ENCODE data around the gene ARID3B.
"Not testable (repeated sequence)": the region's sequence is repeated elsewhere in the genome, so short reads cannot be mapped to it uniquely, and the experiment has no call there.

The ARID3B gene

DNA sequence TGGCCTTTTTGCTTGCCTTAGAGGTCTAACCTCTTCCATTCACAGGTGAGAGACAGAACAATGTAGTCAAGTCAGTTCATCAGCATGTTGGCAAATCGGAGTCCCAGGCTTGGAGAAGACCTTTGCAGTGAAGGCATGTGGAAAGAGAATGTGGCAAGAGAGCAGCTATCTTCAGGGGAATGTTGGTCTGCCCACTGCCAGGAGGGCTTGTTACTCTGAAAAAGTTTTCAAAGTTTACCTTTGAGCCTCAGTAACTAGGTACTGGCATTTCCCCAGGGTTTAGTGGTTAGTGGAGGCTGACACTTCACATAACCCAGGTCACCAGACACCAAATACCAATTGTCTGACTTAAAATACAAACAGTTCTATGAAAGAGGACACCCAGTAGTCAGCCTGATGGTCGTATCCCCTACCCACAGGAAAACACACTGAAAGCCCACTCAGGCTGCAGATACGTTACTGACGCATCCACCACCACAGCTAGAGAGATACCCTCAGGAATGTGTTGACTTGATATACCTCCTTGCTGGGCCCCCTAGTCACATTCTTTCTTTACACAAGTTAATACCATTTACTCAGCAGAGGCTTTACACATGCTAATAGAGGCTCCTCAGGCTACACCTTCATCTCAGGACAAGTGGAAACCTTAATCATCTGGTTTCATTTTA is 9.7 kb upstream of the ARID3B start:
- Histone ChIP-seq H3K27me3 (ENCODE audit: control insufficient read depth in 2 of 2, insufficient read depth in 2 of 2, low read length in 2 of 2) (no peaks in the 10 kb centered on the region), H3K9ac (ENCODE audit: low read depth in 1 of 2, low read length in 2 of 2) (no peak overlapping the region), H3K4me1 (ENCODE audit: control insufficient read depth in 2 of 2, insufficient read depth in 2 of 2, low read length in 2 of 2) (no peaks in the 10 kb centered on the region), H3K27ac (ENCODE audit: low read depth in 2 of 2, low read length in 2 of 2) (no peak overlapping the region), H3K36me3 (ENCODE audit: control insufficient read depth in 2 of 2, insufficient read depth in 2 of 2, low read length in 2 of 2) (no peaks in the 10 kb centered on the region), H3K4me3 (ENCODE audit: low read length in 2 of 2) (no peak overlapping the region), H3K9me3 (ENCODE audit: control insufficient read depth in 2 of 2, low read length in 2 of 2) (no peaks in the 10 kb centered on the region)

DNA sequence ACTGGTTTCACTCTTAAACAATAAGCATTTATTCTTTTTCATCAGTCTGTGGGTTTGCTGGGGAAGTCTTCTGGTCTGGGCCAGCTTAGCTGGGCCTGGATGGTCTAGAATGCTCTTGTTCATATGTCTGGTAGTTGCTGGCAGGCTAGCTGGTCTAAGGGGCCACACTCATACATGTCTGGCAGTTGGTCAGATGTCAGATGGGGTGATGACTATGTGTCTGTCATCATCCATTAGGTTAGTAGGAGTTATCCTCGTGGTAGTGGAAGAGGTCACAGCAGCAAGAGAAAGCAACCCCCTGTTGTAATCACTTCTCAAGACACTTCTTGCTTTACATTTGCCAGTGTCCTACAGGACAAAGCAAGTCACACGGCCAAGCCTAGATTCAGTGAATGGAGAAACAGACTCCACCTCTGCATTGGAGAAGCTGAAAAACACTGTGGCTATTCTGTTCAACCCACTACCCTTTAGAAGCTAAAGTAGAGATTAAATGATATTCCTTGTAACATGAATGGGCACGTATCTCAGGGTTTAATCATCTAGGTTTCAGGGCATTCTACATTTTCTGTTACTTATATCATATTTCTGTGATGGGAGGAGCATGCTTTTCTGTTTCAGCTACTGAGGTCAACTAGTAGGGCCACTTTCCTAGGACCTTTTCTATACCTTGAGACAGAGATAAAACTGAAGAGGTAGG is 5.5 kb upstream of the ARID3B start:
- Histone ChIP-seq H3K9ac (ENCODE audit: low read depth in 1 of 2, low read length in 2 of 2) (no peak overlapping the region), H3K27ac (ENCODE audit: low read depth in 2 of 2, low read length in 2 of 2) (no peak overlapping the region), H3K36me3 (ENCODE audit: control insufficient read depth in 2 of 2, insufficient read depth in 2 of 2, low read length in 2 of 2) (no peaks in the 10 kb centered on the region), H3K4me3 (ENCODE audit: low read length in 2 of 2) (no peak overlapping the region), H3K27me3 (ENCODE audit: control insufficient read depth in 2 of 2, insufficient read depth in 2 of 2, low read length in 2 of 2) (no peaks in the 10 kb centered on the region), H3K9me3 (ENCODE audit: control insufficient read depth in 2 of 2, low read length in 2 of 2) (no peaks in the 10 kb centered on the region), H3K4me1 (ENCODE audit: control insufficient read depth in 2 of 2, insufficient read depth in 2 of 2, low read length in 2 of 2) (peaks cover 10 to 12% of the 10 kb centered on the region in 2 donors)

DNA sequence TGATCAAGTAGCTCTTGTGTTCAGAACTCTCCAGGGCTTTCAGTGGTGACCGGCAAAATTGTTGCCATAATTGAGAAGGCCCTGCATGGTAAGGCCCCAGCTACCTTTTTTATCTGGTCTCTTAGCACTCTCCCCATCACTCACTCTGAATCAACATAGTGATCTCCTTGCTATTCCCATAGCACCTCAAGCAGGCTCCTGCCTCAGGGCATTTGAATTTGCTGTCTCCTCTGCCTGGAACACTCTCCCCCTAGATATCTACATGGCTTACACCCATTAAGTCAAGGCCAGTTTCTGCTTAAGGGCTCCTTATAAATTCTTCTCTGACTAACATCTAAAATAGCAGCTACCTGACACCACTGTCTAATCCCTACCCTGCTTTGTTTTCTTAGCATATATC is 3.3 kb upstream of the ARID3B start:
- no peaks in the 10 kb centered on the region for H3K27me3 ChIP-seq (ENCODE audit: control insufficient read depth in 2 of 2, insufficient read depth in 2 of 2, low read length in 2 of 2)
- H3K9me3 ChIP-seq (ENCODE audit: control insufficient read depth in 2 of 2, low read length in 2 of 2) = no peaks in the 10 kb centered on the region
- H3K4me1 ChIP-seq (ENCODE audit: control insufficient read depth in 2 of 2, insufficient read depth in 2 of 2, low read length in 2 of 2) = peaks cover 13 to 19% of the 10 kb centered on the region in 2 donors
- no peak overlapping the region for H3K27ac ChIP-seq (ENCODE audit: low read depth in 2 of 2, low read length in 2 of 2)
- no peaks in the 10 kb centered on the region for H3K36me3 ChIP-seq (ENCODE audit: control insufficient read depth in 2 of 2, insufficient read depth in 2 of 2, low read length in 2 of 2)
- no peak overlapping the region for H3K4me3 ChIP-seq (ENCODE audit: low read length in 2 of 2)
- H3K9ac ChIP-seq (ENCODE audit: low read depth in 1 of 2, low read length in 2 of 2) = no peak overlapping the region

DNA sequence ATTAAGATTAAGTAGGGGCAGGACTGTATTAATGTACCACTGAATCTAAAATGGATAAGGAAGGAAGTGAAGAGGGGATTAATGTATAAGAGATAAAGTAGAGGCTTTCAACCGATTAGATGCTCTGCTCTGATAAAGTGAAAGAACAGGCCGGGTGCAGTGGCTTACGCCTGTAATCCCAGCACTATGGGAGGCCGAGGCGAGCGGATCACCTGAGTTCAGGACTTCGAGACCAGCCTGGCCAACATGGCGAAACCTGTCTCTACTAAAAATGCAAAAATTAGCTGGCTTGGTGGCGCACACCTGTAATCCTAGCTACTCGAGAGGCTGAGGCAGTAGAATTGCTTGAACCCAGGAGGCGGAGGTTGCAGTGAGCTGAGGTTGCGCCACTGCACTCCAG is 1.5 kb upstream of the ARID3B start:
- H3K36me3 ChIP-seq (ENCODE audit: control insufficient read depth in 2 of 2, insufficient read depth in 2 of 2, low read length in 2 of 2); H3K4me3 ChIP-seq (ENCODE audit: low read length in 2 of 2); H3K9me3 ChIP-seq (ENCODE audit: control insufficient read depth in 2 of 2, low read length in 2 of 2); H3K9ac ChIP-seq (ENCODE audit: low read depth in 1 of 2, low read length in 2 of 2); H3K27ac ChIP-seq (ENCODE audit: low read depth in 2 of 2, low read length in 2 of 2); H3K27me3 ChIP-seq (ENCODE audit: control insufficient read depth in 2 of 2, insufficient read depth in 2 of 2, low read length in 2 of 2): not testable (repeated sequence)
- H3K4me1 ChIP-seq (ENCODE audit: control insufficient read depth in 2 of 2, insufficient read depth in 2 of 2, low read length in 2 of 2) = peaks cover 13 to 19% of the 10 kb centered on the region in 2 donors

DNA sequence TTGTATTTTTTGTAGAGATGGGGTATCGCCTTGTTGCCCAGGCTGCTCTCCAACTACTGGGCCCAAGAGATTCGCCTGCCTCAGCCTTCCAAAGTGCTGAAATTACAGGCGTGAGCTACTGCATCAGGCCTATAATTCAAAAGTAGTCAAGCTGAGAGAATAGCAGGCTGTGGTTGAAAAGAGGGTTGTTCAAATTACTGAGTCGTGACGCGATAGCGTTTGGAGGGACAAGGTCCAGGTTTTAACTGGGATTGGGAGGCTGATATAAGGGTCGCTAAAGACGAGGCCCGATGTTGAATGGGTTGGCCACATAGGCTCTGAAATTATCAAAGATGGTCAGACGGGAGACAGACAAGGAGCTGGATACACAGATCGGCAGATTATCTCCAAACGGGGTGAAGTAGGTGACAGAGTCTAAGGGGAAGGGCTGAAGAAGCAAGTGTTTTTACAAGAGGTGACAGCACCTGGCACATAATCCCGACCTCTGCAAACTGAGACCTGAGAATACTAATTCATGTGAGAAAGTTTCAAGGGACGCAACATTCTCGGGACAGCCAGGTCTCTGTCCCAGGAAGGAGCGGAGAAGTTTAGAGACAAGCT is 759 bp upstream of the ARID3B start:
- Histone ChIP-seq H3K4me3 (ENCODE audit: low read length in 2 of 2) (peak overlapping the region; percentile 87 to 98), H3K4me1 (ENCODE audit: control insufficient read depth in 2 of 2, insufficient read depth in 2 of 2, low read length in 2 of 2) (peaks cover 13 to 20% of the 10 kb centered on the region in 2 donors), H3K9ac (ENCODE audit: low read depth in 1 of 2, low read length in 2 of 2) (peak overlapping the region; percentile 74 to 95), H3K9me3 (ENCODE audit: control insufficient read depth in 2 of 2, low read length in 2 of 2) (no peaks in the 10 kb centered on the region), H3K27me3 (ENCODE audit: control insufficient read depth in 2 of 2, insufficient read depth in 2 of 2, low read length in 2 of 2) (no peaks in the 10 kb centered on the region), H3K36me3 (ENCODE audit: control insufficient read depth in 2 of 2, insufficient read depth in 2 of 2, low read length in 2 of 2) (no peaks in the 10 kb centered on the region), H3K27ac (ENCODE audit: low read depth in 2 of 2, low read length in 2 of 2) (peak overlapping the region; percentile 86 to 87)

DNA sequence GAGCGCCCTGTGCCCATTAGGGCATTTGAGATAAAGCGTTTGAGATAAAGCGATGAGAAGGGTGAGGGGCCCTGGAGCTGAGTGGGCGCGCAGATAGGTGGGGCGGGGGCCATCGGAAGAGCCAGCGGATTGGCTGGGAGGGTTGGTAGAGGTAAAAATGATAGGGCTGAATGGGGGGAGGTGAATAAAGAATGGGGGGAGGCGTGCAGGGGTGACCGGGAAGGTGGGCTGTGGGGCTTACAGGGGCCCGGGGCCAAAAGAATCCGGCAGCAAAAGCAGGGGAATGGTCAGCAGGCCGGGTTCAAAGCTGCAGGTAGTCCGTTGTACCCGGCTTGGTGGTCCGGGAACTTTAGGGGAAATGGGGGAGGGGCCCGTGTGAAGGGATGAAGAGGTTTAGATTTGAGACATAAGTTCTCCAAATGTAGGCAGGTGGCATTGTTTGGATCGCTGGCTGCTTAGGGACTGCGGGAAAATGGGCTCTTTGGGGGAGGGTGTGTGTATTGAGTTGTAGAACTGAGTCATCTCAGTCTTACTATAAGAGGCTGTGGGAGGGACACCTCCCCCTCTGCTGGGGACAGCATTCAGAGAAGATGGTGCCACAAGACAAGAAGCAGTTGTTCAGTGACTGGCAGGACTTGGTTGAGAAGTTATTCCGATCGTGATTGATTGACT is 610 bp downstream of the ARID3B start:
- no peaks in the 10 kb centered on the region for H3K36me3 ChIP-seq (ENCODE audit: control insufficient read depth in 2 of 2, insufficient read depth in 2 of 2, low read length in 2 of 2)
- H3K9me3 ChIP-seq (ENCODE audit: control insufficient read depth in 2 of 2, low read length in 2 of 2) = no peaks in the 10 kb centered on the region
- H3K9ac ChIP-seq (ENCODE audit: low read depth in 1 of 2, low read length in 2 of 2) = peak overlapping the region; percentile 85 to 88
- peak overlapping the region; percentile 76 to 88 for H3K27ac ChIP-seq (ENCODE audit: low read depth in 2 of 2, low read length in 2 of 2)
- H3K27me3 ChIP-seq (ENCODE audit: control insufficient read depth in 2 of 2, insufficient read depth in 2 of 2, low read length in 2 of 2) = no peaks in the 10 kb centered on the region
- peaks cover 21 to 34% of the 10 kb centered on the region in 2 donors for H3K4me1 ChIP-seq (ENCODE audit: control insufficient read depth in 2 of 2, insufficient read depth in 2 of 2, low read length in 2 of 2)
- peak overlapping the region; percentile 83 to 89 for H3K4me3 ChIP-seq (ENCODE audit: low read length in 2 of 2)

DNA sequence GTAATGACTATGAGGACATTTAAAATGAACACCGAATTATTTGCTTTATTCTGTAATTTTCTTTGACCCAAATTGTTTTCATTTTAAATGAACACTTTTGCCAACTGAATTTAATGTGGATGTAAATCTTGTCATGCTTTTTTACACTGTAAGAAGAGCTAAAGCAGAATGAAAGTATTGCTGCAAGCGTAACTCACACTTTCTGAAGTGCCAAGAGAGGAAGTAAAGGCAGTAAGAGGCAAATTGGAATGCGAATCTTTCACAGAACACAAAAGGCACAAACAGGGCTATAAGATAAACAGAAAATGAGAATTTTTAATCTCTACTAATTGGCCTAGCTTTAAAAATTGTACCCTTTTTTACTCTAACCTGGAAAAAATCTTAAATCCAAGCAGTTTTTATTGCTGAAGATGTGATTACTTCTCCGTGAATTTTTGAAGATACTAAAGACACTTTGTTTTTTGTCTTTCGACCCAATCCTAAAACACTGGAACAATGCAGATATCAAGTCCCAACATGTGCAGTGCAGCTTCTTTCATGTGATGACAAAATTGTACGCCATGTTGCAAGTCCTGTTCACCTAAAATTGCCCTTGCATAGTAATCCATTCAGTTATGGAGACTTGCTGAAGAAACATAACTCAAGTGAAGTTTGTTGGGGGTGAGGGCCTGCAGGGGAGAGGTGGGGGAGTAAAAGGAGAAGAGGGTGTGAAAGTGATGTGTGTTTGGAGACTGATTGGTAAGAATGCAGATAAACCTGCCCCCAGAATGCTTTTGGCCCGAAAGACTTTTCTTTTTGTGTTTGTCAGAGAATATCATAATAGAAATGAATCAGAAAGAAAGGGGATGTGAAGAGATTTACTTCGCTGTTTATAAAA is 1.4 kb downstream of the ARID3B start:
- Histone ChIP-seq H3K4me3 (ENCODE audit: low read length in 2 of 2) (peak overlapping the region; percentile 83 to 89), H3K9me3 (ENCODE audit: control insufficient read depth in 2 of 2, low read length in 2 of 2) (no peaks in the 10 kb centered on the region), H3K36me3 (ENCODE audit: control insufficient read depth in 2 of 2, insufficient read depth in 2 of 2, low read length in 2 of 2) (no peaks in the 10 kb centered on the region), H3K4me1 (ENCODE audit: control insufficient read depth in 2 of 2, insufficient read depth in 2 of 2, low read length in 2 of 2) (peaks cover 23 to 34% of the 10 kb centered on the region in 2 donors), H3K27me3 (ENCODE audit: control insufficient read depth in 2 of 2, insufficient read depth in 2 of 2, low read length in 2 of 2) (no peaks in the 10 kb centered on the region), H3K9ac (ENCODE audit: low read depth in 1 of 2, low read length in 2 of 2) (peak overlapping the region; percentile 85 to 88), H3K27ac (ENCODE audit: low read depth in 2 of 2, low read length in 2 of 2) (peak overlapping the region; percentile 76 to 88)

DNA sequence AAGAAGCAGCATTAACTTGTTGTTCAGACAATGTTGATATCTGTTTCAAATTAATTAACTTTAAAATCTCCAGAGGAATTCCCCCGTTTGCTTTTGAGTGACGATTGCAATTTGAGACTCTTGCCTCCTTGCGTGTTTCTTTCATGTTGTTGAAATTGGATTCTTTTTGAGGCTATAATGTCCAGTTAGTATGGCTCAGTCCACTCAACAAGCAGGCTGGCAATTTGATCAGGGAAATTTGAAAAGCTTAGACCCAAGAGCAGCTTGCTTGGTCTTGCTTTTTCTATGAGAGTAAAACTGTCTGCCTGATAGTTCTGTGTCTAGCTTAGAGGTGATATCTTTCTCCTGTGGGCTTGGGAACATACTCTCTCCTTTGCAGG is 2.0 kb downstream of the ARID3B start:
- Histone ChIP-seq H3K9me3 (ENCODE audit: control insufficient read depth in 2 of 2, low read length in 2 of 2) (no peaks in the 10 kb centered on the region), H3K4me1 (ENCODE audit: control insufficient read depth in 2 of 2, insufficient read depth in 2 of 2, low read length in 2 of 2) (peaks cover 23 to 34% of the 10 kb centered on the region in 2 donors), H3K27me3 (ENCODE audit: control insufficient read depth in 2 of 2, insufficient read depth in 2 of 2, low read length in 2 of 2) (no peaks in the 10 kb centered on the region), H3K4me3 (ENCODE audit: low read length in 2 of 2) (peak overlapping the region in 1 of 2 donors; percentile 23), H3K9ac (ENCODE audit: low read depth in 1 of 2, low read length in 2 of 2) (no peak overlapping the region), H3K36me3 (ENCODE audit: control insufficient read depth in 2 of 2, insufficient read depth in 2 of 2, low read length in 2 of 2) (no peaks in the 10 kb centered on the region), H3K27ac (ENCODE audit: low read depth in 2 of 2, low read length in 2 of 2) (no peak overlapping the region)

DNA sequence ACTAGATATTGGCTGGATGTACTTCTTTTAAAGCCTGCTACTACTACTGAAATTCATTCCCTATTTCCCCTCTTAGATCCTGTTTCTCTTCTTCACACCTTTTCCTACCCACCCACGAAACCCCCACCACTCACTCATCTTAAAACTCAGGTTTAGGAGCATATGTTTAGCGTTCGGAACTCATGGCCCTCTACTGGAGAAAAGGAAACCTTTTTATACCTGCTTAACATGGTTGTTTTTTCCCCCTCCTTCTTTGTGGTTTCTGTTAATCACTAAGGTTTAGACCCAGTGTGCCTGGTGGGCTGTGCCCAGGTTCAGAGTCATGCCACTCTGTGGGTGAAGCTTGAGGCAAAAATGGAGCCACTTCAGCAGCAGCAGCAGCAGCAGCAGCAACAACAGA is 2.6 kb downstream of the ARID3B start:
- Histone ChIP-seq H3K4me3 (ENCODE audit: low read length in 2 of 2) (peak overlapping the region in 1 of 2 donors; percentile 23), H3K27me3 (ENCODE audit: control insufficient read depth in 2 of 2, insufficient read depth in 2 of 2, low read length in 2 of 2) (no peaks in the 10 kb centered on the region), H3K27ac (ENCODE audit: low read depth in 2 of 2, low read length in 2 of 2) (no peak overlapping the region), H3K9me3 (ENCODE audit: control insufficient read depth in 2 of 2, low read length in 2 of 2) (no peaks in the 10 kb centered on the region), H3K36me3 (ENCODE audit: control insufficient read depth in 2 of 2, insufficient read depth in 2 of 2, low read length in 2 of 2) (peaks cover 0 to 3% of the 10 kb centered on the region in 2 donors), H3K9ac (ENCODE audit: low read depth in 1 of 2, low read length in 2 of 2) (no peak overlapping the region), H3K4me1 (ENCODE audit: control insufficient read depth in 2 of 2, insufficient read depth in 2 of 2, low read length in 2 of 2) (peaks cover 23 to 34% of the 10 kb centered on the region in 2 donors)
